Tibial artery (tissue), 4 donors: ENCODE data around the gene NEUROD6.
A peak's percentile ranks its signal among the peaks of the same experiment; 100 is the strongest.

Experiments used
- DNase-seq, 2 donors: peaks; one replicate each; pipeline ENCODE4 v3.0.0-alpha.2; 2019
- H3K27ac ChIP-seq, 2 donors: fragments of 200-600 bp; sonication (generic) in 1 of 2; 1 replicate in 1 of 2; 2 replicates in 1 of 2; pipeline ENCODE4 v1.5.1; 2018 to 2019; ENCODE audit warnings: mild to moderate bottlenecking in 1 of 2
- H3K27me3 ChIP-seq, 2 donors: fragments of 200-600 bp; sonication (generic) in 1 of 2; one replicate each; pipeline versions ENCODE4 v1.5.1 to v1.6.0; 2016 to 2019
- H3K36me3 ChIP-seq, 3 donors: fragments of 200-600 bp; sonication (generic) in 2 of 3; one replicate each; pipeline ENCODE4 v1.5.1; 2016 to 2019; ENCODE audit warnings: mild to moderate bottlenecking in 2 of 3
- H3K4me1 ChIP-seq, 4 donors: fragments of 200-600 bp; sonication (generic) in 2 of 4; 1 replicate in 3 of 4; 2 replicates in 1 of 4; pipeline ENCODE4 v1.5.1; 2016 to 2019
- H3K4me3 ChIP-seq, 2 donors: fragments of 200-600 bp; sonication (generic) in 1 of 2; 1 replicate in 1 of 2; 2 replicates in 1 of 2; pipeline ENCODE4 v1.5.1; 2018 to 2019; ENCODE audit warnings: mild to moderate bottlenecking in 2 of 2
- H3K9me3 ChIP-seq, 3 donors: fragments of 200-600 bp; sonication (generic) in 1 of 3; one replicate each; pipeline ENCODE4 v1.5.1; 2016 to 2019
- intact Hi-C: fragments of 100-400 bp; cut with DNase I; formaldehyde crosslinking; loops from one replicate; pipeline ENCODE4 v1.15.0; 2023; ENCODE audit warnings: low total_unique reads
- TF ChIP-seq, protein P1 (sequence below), 2 experiments: fragments of 200-600 bp in 1 of 2; fragments of 450-650 bp in 1 of 2; IDR thresholded peaks; one replicate each; pipeline ENCODE4 v1.5.1; 2017 to 2019; ENCODE audit warnings: antibody characterized with exemption in 2 of 2, mild to moderate bottlenecking in 1 of 2, moderate library complexity in 1 of 2

NEUROD6 gene

GRCh38 chr7:31338706-31339105 is 1.8 kb downstream of the NEUROD6 start:
- intact Hi-C loops: no loop called here
- H3K27me3 ChIP-seq: peaks cover 0 to 32% of the 10 kb centered on the region in 2 donors
- no peak overlapping the region for H3K27ac ChIP-seq
- H3K4me1 ChIP-seq: peaks cover 0 to 13% (median 0%) of the 10 kb centered on the region in 4 donors
- no peak overlapping the region for H3K4me3 ChIP-seq
- H3K9me3 ChIP-seq: no peaks in the 10 kb centered on the region
- DNase-seq: no peak
- no peaks in the 10 kb centered on the region for H3K36me3 ChIP-seq
- TF ChIP-seq, protein P1, sequence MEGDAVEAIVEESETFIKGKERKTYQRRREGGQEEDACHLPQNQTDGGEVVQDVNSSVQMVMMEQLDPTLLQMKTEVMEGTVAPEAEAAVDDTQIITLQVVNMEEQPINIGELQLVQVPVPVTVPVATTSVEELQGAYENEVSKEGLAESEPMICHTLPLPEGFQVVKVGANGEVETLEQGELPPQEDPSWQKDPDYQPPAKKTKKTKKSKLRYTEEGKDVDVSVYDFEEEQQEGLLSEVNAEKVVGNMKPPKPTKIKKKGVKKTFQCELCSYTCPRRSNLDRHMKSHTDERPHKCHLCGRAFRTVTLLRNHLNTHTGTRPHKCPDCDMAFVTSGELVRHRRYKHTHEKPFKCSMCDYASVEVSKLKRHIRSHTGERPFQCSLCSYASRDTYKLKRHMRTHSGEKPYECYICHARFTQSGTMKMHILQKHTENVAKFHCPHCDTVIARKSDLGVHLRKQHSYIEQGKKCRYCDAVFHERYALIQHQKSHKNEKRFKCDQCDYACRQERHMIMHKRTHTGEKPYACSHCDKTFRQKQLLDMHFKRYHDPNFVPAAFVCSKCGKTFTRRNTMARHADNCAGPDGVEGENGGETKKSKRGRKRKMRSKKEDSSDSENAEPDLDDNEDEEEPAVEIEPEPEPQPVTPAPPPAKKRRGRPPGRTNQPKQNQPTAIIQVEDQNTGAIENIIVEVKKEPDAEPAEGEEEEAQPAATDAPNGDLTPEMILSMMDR (IDR thresholded peaks at IDR 0.05): no peak

- Histone ChIP-seq H3K27me3 (peaks cover 0 to 32% of the 10 kb centered on the region in 2 donors), H3K27ac (no peak overlapping the region), H3K36me3 (no peaks in the 10 kb centered on the region), H3K4me1 (peaks cover 0 to 13% (median 0%) of the 10 kb centered on the region in 4 donors), H3K9me3 (no peaks in the 10 kb centered on the region), H3K4me3 (no peak overlapping the region)
- intact Hi-C loops: no loop called here
- TF ChIP-seq, protein P1 (IDR thresholded peaks at IDR 0.05): no peak
- DNase-seq: no peak
These were observed 3.4 kb downstream of the NEUROD6 start for GRCh38 chr7:31337002-31337565.

GRCh38 chr7:31336202-31337001 is 4.1 kb downstream of the NEUROD6 start:
- no peak overlapping the region for H3K27ac ChIP-seq
- intact Hi-C loops: no loop called here
- no peak for DNase-seq
- no peak overlapping the region for H3K4me3 ChIP-seq
- no peaks in the 10 kb centered on the region for H3K36me3 ChIP-seq
- H3K9me3 ChIP-seq: no peaks in the 10 kb centered on the region
- H3K4me1 ChIP-seq: peaks cover 0 to 13% (median 0%) of the 10 kb centered on the region in 4 donors
- H3K27me3 ChIP-seq: peaks cover 0 to 32% of the 10 kb centered on the region in 2 donors
- TF ChIP-seq, protein P1 (IDR thresholded peaks at IDR 0.05): no peak

DNA sequence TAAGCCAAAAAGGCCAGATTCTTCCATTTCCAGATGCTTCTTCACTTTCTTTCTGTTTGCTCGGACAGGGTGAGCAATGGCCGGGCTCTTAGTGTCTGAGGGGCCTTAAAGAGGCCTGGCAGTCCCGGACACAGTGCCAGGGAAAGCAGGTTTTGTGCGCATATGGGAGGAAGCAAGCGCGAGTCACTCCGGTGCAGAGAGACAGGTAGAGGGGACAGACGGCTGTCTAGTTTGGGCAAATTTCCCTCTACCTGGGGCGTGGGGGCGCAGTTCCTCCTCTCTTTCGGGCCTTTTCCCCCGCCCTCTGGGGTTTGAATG is 4.7 kb downstream of the NEUROD6 start:
- no peak overlapping the region for H3K27ac ChIP-seq
- peaks cover 0 to 13% (median 0%) of the 10 kb centered on the region in 4 donors for H3K4me1 ChIP-seq
- H3K4me3 ChIP-seq: no peak overlapping the region
- TF ChIP-seq, protein P1 (IDR thresholded peaks at IDR 0.05): no peak
- H3K9me3 ChIP-seq: no peaks in the 10 kb centered on the region
- H3K36me3 ChIP-seq: no peaks in the 10 kb centered on the region
- peaks cover 0 to 32% of the 10 kb centered on the region in 2 donors for H3K27me3 ChIP-seq
- no peak for DNase-seq
- intact Hi-C loops: no loop called here

GRCh38 chr7:31335161-31335856 is 5.2 kb downstream of the NEUROD6 start:
- DNase-seq: peak in 1 of 2 donors; percentile 20
- H3K27ac ChIP-seq: no peak overlapping the region
- H3K4me1 ChIP-seq: peaks cover 0 to 13% (median 0%) of the 10 kb centered on the region in 4 donors
- no peaks in the 10 kb centered on the region for H3K9me3 ChIP-seq
- no peaks in the 10 kb centered on the region for H3K36me3 ChIP-seq
- intact Hi-C loops: no loop called here
- H3K27me3 ChIP-seq: peaks cover 0 to 32% of the 10 kb centered on the region in 2 donors
- no peak overlapping the region for H3K4me3 ChIP-seq
- TF ChIP-seq, protein P1 (IDR thresholded peaks at IDR 0.05): no peak
